Keratinocyte (primary cell): ENCODE data around the gene GPR137B. TPM values are rescaled to one million over a fixed set of nuclear protein-coding genes. Genes with fewer than 3 reads are reported as not detected.
A peak's percentile ranks its signal among the peaks of the same experiment; 100 is the strongest.

Source experiments
- DNase-seq: peaks from one replicate; pipeline ENCODE4 v3.0.0-alpha.2; 2011; ENCODE audit warnings: low read depth, missing footprints, low spot score
- FAIRE-seq: peaks from 2 replicates; lab custom pipeline; 2011; peaks lifted over from hg19 to GRCh38; lab: Jason Lieb, UNC
- H2AFZ ChIP-seq: 2 replicates; pipeline ENCODE4 v1.6.0; 2012; ENCODE audit warnings: low read length, control low read depth, inconsistent platforms; ENCODE audit not compliant: control insufficient read depth
- H3K27ac ChIP-seq: 2 replicates; pipeline ENCODE4 v1.5.1; 2011; ENCODE audit warnings: low read length; ENCODE audit not compliant: control insufficient read depth, insufficient read depth
- H3K27me3 ChIP-seq: 3 replicates; pipeline ENCODE4 v1.6.0; 2011; ENCODE audit warnings: low read length; ENCODE audit not compliant: control insufficient read depth, insufficient read depth; ENCODE audit errors: extremely low read depth
- H3K36me3 ChIP-seq, 2 experiments: 2 replicates in 1 of 2; 3 replicates in 1 of 2; pipeline ENCODE4 v1.5.1; 2011; ENCODE audit warnings: low read length in 2 of 2, mild to moderate bottlenecking in 1 of 2; ENCODE audit not compliant: control insufficient read depth in 2 of 2, insufficient read depth in 2 of 2; ENCODE audit errors: extremely low read depth in 1 of 2
- H3K4me1 ChIP-seq: 3 replicates; pipeline ENCODE4 v1.5.1; 2011; ENCODE audit warnings: low read length; ENCODE audit not compliant: control insufficient read depth, insufficient read depth; ENCODE audit errors: extremely low read depth
- H3K4me2 ChIP-seq: 3 replicates; pipeline ENCODE4 v1.6.0; 2011; ENCODE audit warnings: low read depth, low read length; ENCODE audit not compliant: control insufficient read depth, insufficient read depth; ENCODE audit errors: extremely low read depth
- H3K4me3 ChIP-seq, 3 experiments: fragments of 200-600 bp in 1 of 3; sonication (generic) in 1 of 3; 2 replicates in 2 of 3; 3 replicates in 1 of 3; pipeline ENCODE4 v1.5.1; 2011 to 2016; ENCODE audit warnings: low read length in 3 of 3, mild to moderate bottlenecking in 3 of 3, control low read depth in 2 of 3, inconsistent platforms in 1 of 3, low read depth in 1 of 3, mixed read lengths in 1 of 3, mixed run types in 1 of 3, moderate library complexity in 1 of 3; ENCODE audit not compliant: control insufficient read depth in 2 of 3, insufficient read depth in 2 of 3; ENCODE audit errors: extremely low read depth in 1 of 3
- H3K79me2 ChIP-seq: 2 replicates; pipeline ENCODE4 v1.6.0; 2012; ENCODE audit warnings: low read length; ENCODE audit not compliant: control insufficient read depth, insufficient read depth
- H3K9ac ChIP-seq: 3 replicates; pipeline ENCODE4 v1.6.0; 2011; ENCODE audit warnings: low read length; ENCODE audit not compliant: control insufficient read depth, insufficient read depth; ENCODE audit errors: extremely low read depth
- H3K9me1 ChIP-seq: 3 replicates; pipeline ENCODE4 v1.6.0; 2011; ENCODE audit warnings: low read length; ENCODE audit not compliant: control insufficient read depth, insufficient read depth; ENCODE audit errors: extremely low read depth
- H3K9me3 ChIP-seq: 2 replicates; pipeline ENCODE4 v1.5.1; 2012; ENCODE audit warnings: low read depth, low read length; ENCODE audit not compliant: control insufficient read depth
- H4K20me1 ChIP-seq: 3 replicates; pipeline ENCODE4 v1.6.0; 2011; ENCODE audit warnings: low read length; ENCODE audit not compliant: control insufficient read depth, insufficient read depth; ENCODE audit errors: extremely low read depth
- EZH2 ChIP-seq: IDR thresholded peaks from one replicate; pipeline ENCODE4 v1.6.1; 2012; ENCODE audit warnings: inconsistent platforms, mild to moderate bottlenecking, low read length, moderate library complexity
- dilution Hi-C: fragments of 300-500 bp; cut with MboI; formaldehyde crosslinking; loops from one replicate; pipeline ENCODE4 v1.7.0; 2020; ENCODE audit warnings: low sequenced_read_pairs; ENCODE audit not compliant: extremely low pct_ligation_motif_present
- polyA plus RNA-seq, 5 experiments: library from polyadenylated mRNA; depleted of rRNA in 3 of 5; stranded (reverse) in 3 of 5; stranded (forward) in 1 of 5; unstranded in 1 of 5; fragments of >200 nt; gene quantifications; 1 replicate in 1 of 5; 2 replicates in 3 of 5; 3 replicates in 1 of 5; pipeline versions ENCODE4 v1.2.1 to v1.2.3, GENCODE V29; 2011 to 2012; ENCODE audit warnings: missing spikeins in 2 of 5, low read depth in 1 of 5, low replicate concordance in 1 of 5
- TF ChIP-seq, protein P1 (sequence below), 3 experiments: IDR thresholded peaks in 1 of 3; conservative IDR thresholded peaks in 1 of 3; optimal IDR thresholded peaks in 1 of 3; 2 replicates in 2 of 3; 3 replicates in 1 of 3; pipeline versions ENCODE3 to v1.5.1; 2011; ENCODE audit warnings: low read length in 3 of 3, mild to moderate bottlenecking in 3 of 3, moderate library complexity in 2 of 3, control low read depth in 1 of 3, inconsistent platforms in 1 of 3; ENCODE audit not compliant: insufficient read depth in 2 of 3; ENCODE audit errors: extremely low read depth in 1 of 3

GPR137B gene
- polyA plus RNA-seq, 1 donor (not counting 4 experiments of a cell fraction or from before 2014, with no cell fraction given): 7.1 TPM

DNA sequence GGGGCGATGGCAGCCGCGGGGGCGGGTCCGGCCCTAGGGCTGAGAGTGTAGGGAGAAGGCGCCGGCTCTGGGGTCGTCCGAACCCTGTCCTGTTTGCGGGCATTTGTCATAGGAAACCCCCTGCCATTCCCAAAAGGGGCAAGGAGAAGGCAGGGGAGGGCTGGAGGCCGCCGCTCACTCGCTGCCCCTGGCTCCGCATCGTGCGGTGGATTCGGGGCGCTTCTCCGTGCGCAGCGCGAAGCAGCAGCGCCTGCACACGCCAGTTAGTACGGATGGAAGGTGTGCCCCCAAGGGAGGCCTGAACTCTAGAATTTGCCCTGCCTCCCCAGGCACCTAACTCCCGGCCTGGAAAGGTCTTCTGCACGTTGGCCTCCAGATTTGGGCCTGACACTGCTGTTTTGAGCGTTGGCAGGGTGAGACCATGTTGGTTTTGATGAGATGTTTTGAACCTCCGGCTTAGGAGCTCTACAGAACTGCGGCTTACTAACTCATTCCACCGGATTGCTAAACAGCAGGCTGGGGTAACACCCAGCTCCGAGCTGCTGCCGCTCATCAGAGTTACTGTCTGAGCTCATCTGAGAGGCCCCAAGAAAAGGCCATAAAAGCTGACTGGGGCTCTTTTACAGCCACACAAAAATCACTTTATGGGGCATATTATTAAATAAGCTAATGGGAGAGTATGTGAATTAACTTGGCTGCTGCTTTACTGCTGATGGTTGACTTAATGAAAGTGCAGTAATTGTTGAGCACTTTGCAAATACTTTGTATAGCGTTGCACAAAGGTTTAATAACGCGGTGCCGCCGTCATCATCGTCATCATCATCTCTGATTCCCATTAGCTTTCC, 987 bp downstream of the GPR137B start:
- Histone ChIP-seq H3K27ac (peak overlapping the region; percentile 8), H3K4me2 (peak overlapping the region; percentile 93), H3K79me2 (no peaks in the 10 kb centered on the region), H3K9ac (peak overlapping the region; percentile 79), H4K20me1 (no peaks in the 10 kb centered on the region), H2AFZ (peak overlapping the region; percentile 96), H3K27me3 (peaks cover 4% of the 10 kb centered on the region), H3K4me1 (peaks cover 10% of the 10 kb centered on the region), H3K4me3 (peak overlapping the region; percentile 49 to 87 (median 81)), H3K9me3 (no peaks in the 10 kb centered on the region), H3K36me3 (no peaks in the 10 kb centered on the region), H3K9me1 (no peaks in the 10 kb centered on the region)
- TF ChIP-seq EZH2: no peak
- dilution Hi-C loops: no loop called here
- peak; percentile 62 for FAIRE-seq
- DNase-seq: no peak

GRCh38 chr1:236144033-236144432, 1.7 kb downstream of the GPR137B start:
- no peak for TF ChIP-seq EZH2
- TF ChIP-seq, protein P1, sequence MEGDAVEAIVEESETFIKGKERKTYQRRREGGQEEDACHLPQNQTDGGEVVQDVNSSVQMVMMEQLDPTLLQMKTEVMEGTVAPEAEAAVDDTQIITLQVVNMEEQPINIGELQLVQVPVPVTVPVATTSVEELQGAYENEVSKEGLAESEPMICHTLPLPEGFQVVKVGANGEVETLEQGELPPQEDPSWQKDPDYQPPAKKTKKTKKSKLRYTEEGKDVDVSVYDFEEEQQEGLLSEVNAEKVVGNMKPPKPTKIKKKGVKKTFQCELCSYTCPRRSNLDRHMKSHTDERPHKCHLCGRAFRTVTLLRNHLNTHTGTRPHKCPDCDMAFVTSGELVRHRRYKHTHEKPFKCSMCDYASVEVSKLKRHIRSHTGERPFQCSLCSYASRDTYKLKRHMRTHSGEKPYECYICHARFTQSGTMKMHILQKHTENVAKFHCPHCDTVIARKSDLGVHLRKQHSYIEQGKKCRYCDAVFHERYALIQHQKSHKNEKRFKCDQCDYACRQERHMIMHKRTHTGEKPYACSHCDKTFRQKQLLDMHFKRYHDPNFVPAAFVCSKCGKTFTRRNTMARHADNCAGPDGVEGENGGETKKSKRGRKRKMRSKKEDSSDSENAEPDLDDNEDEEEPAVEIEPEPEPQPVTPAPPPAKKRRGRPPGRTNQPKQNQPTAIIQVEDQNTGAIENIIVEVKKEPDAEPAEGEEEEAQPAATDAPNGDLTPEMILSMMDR (optimal IDR thresholded peaks at IDR 0.05 in 1 of 3, IDR thresholded peaks at IDR 0.05 in 1 of 3, conservative IDR thresholded peaks at IDR 0.05 in 1 of 3; ENCODE audit: extremely low read depth in 1 of 3, insufficient read depth in 2 of 3, low read length in 3 of 3): no peak
- peak overlapping the region; percentile 93 for H3K4me2 ChIP-seq
- no peak for FAIRE-seq
- no peaks in the 10 kb centered on the region for H3K9me1 ChIP-seq
- peaks cover 10% of the 10 kb centered on the region for H3K4me1 ChIP-seq
- no peaks in the 10 kb centered on the region for H3K79me2 ChIP-seq
- no peak overlapping the region for H2AFZ ChIP-seq
- no peaks in the 10 kb centered on the region for H3K36me3 ChIP-seq
- dilution Hi-C loops: no loop called here
- peaks cover 4% of the 10 kb centered on the region for H3K27me3 ChIP-seq
- DNase-seq: no peak
- H3K9me3 ChIP-seq: no peaks in the 10 kb centered on the region
- no peak overlapping the region for H3K9ac ChIP-seq
- no peak overlapping the region for H3K27ac ChIP-seq
- no peaks in the 10 kb centered on the region for H4K20me1 ChIP-seq
- H3K4me3 ChIP-seq: peak overlapping the region in 1 of 3 experiments; percentile 49
